Loucy (cell line): ENCODE results near the gene CAVIN3.

Source experiments
- EZH2phosphoT487 ChIP-seq: fragments of 200-600 bp; IDR thresholded peaks from 2 replicates; pipeline ENCODE4 v1.6.1; 2018; ENCODE audit warnings: antibody characterized with exemption, mild to moderate bottlenecking, moderate library complexity, borderline replicate concordance
- TF ChIP-seq, protein P1 (sequence below): fragments of 200-600 bp; sonication (generic); conservative IDR thresholded peaks from 2 replicates; pipeline ENCODE4 v1.5.1; 2014; ENCODE audit warnings: mild to moderate bottlenecking, antibody characterized with exemption, low read length

DNA sequence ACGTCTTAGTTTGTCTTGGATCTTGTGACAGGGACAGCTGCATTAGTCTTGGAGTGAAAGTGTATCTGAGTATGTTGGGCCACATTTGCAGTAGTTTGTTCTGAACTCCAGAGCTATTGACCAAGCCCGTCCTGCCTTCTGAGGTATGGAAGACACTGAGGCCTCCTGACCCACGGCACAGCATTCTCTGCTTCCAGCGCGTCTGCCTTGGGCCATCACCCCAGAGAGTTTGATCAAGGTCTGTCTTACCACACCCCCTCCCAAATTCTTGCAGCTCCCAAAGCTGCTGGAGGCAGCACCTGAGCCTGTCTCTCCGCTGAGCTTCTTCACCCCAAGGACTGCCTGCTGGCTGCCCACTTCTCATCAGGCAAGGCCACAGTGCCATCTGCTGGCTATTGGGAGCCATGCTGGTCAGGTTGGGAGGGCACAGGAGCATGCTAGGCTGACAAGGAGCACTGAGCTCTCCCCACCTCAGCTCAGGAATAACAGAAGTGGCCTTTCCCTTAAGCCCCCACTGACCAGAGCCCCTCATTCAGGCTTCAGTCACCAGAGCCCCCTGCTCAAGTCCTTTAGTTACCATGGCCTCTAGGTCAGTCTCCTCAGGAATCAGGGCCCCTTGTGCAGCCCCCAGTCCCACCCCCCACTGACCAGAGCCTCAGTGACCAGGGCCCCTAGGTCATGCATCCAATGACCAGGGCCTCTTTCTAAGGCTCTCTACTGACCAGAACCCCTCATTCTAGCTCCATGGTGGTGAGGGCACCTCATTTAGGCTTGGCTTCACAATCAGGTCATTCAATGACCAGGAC, 42.8 kb upstream of the CAVIN3 start:
- TF ChIP-seq, protein P1, sequence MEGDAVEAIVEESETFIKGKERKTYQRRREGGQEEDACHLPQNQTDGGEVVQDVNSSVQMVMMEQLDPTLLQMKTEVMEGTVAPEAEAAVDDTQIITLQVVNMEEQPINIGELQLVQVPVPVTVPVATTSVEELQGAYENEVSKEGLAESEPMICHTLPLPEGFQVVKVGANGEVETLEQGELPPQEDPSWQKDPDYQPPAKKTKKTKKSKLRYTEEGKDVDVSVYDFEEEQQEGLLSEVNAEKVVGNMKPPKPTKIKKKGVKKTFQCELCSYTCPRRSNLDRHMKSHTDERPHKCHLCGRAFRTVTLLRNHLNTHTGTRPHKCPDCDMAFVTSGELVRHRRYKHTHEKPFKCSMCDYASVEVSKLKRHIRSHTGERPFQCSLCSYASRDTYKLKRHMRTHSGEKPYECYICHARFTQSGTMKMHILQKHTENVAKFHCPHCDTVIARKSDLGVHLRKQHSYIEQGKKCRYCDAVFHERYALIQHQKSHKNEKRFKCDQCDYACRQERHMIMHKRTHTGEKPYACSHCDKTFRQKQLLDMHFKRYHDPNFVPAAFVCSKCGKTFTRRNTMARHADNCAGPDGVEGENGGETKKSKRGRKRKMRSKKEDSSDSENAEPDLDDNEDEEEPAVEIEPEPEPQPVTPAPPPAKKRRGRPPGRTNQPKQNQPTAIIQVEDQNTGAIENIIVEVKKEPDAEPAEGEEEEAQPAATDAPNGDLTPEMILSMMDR, result peak; percentile 86
- TF ChIP-seq EZH2phosphoT487, result no peak
